Breast epithelium (tissue), 3 donors: ENCODE results near the gene DCUN1D3.

Experiments
- POLR2A ChIP-seq: fragments of 450-650 bp; IDR thresholded peaks from one replicate; pipeline ENCODE4 v1.6.1; 2016; ENCODE audit warnings: antibody characterized with exemption, mild to moderate bottlenecking, moderate library complexity
- TF ChIP-seq, protein P1 (sequence below), 3 donors: fragments of 450-650 bp; IDR thresholded peaks; one replicate each; pipeline ENCODE4 v1.5.1; 2016 to 2017; ENCODE audit warnings: antibody characterized with exemption in 3 of 3, mild to moderate bottlenecking in 3 of 3, moderate library complexity in 3 of 3

DNA sequence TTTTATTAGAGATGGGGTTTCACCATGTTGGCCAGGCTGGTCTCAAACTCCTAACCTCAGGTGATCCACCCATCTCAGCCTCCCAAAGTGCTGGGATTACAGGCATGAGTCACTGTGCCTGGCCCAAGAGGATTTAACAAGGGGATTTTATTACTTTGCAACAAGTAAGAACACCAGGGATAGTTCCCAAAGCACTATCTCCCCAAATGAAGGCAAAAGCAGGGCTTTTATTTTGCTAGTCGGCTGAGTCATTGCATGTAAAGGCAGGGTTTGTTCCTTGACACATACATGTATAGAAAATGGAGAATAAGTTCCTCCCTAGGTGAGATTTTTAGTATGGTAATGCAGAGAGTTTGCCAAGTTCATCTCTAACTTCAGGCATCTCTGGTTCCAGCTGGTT is 69.8 kb downstream of the DCUN1D3 start:
- TF ChIP-seq, protein P1, sequence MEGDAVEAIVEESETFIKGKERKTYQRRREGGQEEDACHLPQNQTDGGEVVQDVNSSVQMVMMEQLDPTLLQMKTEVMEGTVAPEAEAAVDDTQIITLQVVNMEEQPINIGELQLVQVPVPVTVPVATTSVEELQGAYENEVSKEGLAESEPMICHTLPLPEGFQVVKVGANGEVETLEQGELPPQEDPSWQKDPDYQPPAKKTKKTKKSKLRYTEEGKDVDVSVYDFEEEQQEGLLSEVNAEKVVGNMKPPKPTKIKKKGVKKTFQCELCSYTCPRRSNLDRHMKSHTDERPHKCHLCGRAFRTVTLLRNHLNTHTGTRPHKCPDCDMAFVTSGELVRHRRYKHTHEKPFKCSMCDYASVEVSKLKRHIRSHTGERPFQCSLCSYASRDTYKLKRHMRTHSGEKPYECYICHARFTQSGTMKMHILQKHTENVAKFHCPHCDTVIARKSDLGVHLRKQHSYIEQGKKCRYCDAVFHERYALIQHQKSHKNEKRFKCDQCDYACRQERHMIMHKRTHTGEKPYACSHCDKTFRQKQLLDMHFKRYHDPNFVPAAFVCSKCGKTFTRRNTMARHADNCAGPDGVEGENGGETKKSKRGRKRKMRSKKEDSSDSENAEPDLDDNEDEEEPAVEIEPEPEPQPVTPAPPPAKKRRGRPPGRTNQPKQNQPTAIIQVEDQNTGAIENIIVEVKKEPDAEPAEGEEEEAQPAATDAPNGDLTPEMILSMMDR (IDR thresholded peaks at IDR 0.05) = no peak
- no peak for TF ChIP-seq POLR2A
